ENCODE data around the gene MSH5. TPM values are rescaled to one million over a fixed set of nuclear protein-coding genes. Genes with fewer than 3 reads are reported as not detected.
A peak's percentile ranks its signal among the peaks of the same experiment; 100 is the strongest.

Gene MSH5
- total and polyA plus RNA-seq, 9 of the 15 experiments (the other 6 are each of a cell fraction or from before 2014, with no cell fraction given): 12.5 to 104 (median 46.6) TPM

DNA sequence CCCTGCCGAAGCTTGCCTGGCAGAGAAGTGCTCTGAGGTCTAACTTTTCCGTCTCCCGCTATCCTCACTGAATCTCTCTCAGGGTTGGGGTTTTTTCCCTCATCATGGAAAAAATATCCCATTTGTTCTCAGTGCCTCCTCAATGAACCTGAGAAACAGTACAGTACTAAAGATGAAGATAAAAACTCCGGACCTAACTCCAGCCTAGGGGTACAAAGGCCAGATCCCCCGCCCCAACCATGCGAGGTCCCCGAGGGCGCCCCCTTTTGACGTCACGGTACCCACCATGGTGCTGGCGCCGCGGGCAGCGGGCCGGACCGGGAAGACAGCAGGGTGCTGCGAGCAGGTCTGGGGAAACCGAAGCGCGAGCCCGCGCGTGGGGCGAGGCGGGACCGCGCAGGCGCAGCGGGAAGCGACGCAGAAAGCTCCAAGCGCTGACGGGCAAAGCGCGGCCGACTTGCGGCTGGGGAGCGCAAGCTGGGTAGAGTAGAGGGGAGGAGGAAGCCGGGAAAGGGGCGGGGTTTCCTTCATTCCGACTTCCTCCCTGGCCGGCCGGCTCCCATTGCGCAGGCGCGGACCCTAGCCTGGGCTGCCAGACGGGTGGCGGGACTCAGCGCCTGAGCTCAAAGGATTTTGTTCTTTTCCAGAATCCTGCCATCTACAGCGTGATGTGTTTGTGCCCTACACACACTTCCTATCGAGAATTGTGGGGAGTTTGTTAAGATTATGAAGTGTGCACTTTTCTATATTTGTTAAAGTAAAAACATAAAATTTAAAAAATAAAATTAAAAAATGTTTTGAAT is 66.9 kb downstream of the MSH5 start, which contains the start of gene LSM2 (continued):
- TF ChIP-seq, protein P1, sequence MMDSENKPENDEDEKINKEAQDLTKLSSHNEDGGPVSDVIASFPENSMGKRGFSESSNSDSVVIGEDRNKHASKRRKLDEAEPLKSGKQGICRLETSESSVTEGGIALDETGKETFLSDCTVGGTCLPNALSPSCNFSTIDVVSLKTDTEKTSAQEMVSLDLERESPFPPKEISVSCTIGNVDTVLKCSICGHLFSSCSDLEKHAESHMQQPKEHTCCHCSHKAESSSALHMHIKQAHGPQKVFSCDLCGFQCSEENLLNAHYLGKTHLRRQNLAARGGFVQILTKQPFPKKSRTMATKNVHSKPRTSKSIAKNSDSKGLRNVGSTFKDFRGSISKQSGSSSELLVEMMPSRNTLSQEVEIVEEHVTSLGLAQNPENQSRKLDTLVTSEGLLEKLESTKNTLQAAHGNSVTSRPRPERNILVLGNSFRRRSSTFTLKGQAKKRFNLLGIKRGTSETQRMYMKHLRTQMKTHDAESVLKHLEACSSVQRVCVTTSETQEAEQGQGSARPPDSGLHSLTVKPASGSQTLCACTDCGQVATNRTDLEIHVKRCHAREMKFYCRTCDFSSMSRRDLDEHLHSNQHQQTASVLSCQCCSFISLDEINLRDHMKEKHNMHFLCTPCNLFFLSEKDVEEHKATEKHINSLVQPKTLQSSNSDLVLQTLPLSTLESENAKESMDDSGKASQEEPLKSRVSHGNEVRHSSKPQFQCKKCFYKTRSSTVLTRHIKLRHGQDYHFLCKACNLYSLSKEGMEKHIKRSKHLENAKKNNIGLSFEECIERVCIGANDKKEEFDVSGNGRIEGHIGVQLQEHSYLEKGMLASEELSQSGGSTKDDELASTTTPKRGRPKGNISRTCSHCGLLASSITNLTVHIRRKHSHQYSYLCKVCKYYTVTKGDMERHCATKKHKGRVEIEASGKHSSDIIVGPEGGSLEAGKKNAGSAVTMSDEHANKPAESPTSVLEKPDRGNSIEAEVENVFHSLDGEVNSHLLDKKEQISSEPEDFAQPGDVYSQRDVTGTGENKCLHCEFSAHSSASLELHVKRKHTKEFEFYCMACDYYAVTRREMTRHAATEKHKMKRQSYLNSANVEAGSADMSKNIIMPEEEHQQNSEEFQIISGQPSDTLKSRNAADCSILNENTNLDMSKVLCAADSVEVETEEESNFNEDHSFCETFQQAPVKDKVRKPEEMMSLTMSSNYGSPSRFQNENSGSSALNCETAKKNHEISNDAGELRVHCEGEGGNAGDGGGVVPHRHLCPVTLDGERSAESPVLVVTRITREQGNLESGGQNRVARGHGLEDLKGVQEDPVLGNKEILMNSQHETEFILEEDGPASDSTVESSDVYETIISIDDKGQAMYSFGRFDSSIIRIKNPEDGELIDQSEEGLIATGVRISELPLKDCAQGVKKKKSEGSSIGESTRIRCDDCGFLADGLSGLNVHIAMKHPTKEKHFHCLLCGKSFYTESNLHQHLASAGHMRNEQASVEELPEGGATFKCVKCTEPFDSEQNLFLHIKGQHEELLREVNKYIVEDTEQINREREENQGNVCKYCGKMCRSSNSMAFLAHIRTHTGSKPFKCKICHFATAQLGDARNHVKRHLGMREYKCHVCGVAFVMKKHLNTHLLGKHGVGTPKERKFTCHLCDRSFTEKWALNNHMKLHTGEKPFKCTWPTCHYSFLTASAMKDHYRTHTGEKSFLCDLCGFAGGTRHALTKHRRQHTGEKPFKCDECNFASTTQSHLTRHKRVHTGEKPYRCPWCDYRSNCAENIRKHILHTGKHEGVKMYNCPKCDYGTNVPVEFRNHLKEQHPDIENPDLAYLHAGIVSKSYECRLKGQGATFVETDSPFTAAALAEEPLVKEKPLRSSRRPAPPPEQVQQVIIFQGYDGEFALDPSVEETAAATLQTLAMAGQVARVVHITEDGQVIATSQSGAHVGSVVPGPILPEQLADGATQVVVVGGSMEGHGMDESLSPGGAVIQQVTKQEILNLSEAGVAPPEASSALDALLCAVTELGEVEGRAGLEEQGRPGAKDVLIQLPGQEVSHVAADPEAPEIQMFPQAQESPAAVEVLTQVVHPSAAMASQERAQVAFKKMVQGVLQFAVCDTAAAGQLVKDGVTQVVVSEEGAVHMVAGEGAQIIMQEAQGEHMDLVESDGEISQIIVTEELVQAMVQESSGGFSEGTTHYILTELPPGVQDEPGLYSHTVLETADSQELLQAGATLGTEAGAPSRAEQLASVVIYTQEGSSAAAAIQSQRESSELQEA (IDR thresholded peaks at IDR 0.05; ENCODE audit: low read depth): no peak
- TF ChIP-seq, protein P2, sequence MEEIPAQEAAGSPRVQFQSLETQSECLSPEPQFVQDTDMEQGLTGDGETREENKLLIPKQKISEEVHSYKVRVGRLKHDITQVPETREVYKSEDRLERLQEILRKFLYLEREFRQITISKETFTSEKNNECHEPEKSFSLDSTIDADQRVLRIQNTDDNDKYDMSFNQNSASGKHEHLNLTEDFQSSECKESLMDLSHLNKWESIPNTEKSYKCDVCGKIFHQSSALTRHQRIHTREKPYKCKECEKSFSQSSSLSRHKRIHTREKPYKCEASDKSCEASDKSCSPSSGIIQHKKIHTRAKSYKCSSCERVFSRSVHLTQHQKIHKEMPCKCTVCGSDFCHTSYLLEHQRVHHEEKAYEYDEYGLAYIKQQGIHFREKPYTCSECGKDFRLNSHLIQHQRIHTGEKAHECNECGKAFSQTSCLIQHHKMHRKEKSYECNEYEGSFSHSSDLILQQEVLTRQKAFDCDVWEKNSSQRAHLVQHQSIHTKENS (CRISPR knock-in tag; IDR thresholded peaks at IDR 0.05): no peak
- TF ChIP-seq FOS (IDR thresholded peaks at IDR 0.05; ENCODE audit: extremely low read depth, insufficient read length): no peak
- no peak for TF ChIP-seq ZNF121 (CRISPR knock-in tag; conservative IDR thresholded peaks at IDR 0.05)
- peak; percentile 25; the same call in 1 of the 2 replicates for TF ChIP-seq CEBPG (CRISPR knock-in tag; IDR thresholded peaks at IDR 0.05)
- no peak for TF ChIP-seq CEBPG (tag; conservative IDR thresholded peaks at IDR 0.05 in 1 of 2, IDR thresholded peaks at IDR 0.05 in 1 of 2)
- TF ChIP-seq, protein P3, sequence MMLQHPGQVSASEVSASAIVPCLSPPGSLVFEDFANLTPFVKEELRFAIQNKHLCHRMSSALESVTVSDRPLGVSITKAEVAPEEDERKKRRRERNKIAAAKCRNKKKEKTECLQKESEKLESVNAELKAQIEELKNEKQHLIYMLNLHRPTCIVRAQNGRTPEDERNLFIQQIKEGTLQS (IDR thresholded peaks at IDR 0.05): no peak
- TF ChIP-seq, protein P3 (CRISPR knock-in tag; conservative IDR thresholded peaks at IDR 0.05): peak; percentile 92
- no peak for TF ChIP-seq ZZZ3 (IDR thresholded peaks at IDR 0.05)
- TF ChIP-seq TAF7 (tag; IDR thresholded peaks at IDR 0.05): peak; percentile 72
- peak; percentile 70; the same call in 1 of the 2 replicates for TF ChIP-seq HMG20A (CRISPR knock-in tag; conservative IDR thresholded peaks at IDR 0.05)
- peak; percentile 83; the same call in 1 of the 2 replicates for TF ChIP-seq PHB (CRISPR knock-in tag; IDR thresholded peaks at IDR 0.05)
- TF ChIP-seq NCOA1 (IDR thresholded peaks at IDR 0.05; ENCODE audit: low read depth): no peak; the same call in 1 of the 2 replicates
- TF ChIP-seq CSDE1 (IDR thresholded peaks at IDR 0.05): no peak
- no peak for TF ChIP-seq HOXB6 (CRISPR knock-in tag; IDR thresholded peaks at IDR 0.05; ENCODE audit: borderline replicate concordance)
- TF ChIP-seq KLF6 (CRISPR knock-in tag; IDR thresholded peaks at IDR 0.05; ENCODE audit: borderline replicate concordance): 0 out of 2 replicates have a peak, but pooled peaks have one; percentile 32
- TF ChIP-seq, protein P4, sequence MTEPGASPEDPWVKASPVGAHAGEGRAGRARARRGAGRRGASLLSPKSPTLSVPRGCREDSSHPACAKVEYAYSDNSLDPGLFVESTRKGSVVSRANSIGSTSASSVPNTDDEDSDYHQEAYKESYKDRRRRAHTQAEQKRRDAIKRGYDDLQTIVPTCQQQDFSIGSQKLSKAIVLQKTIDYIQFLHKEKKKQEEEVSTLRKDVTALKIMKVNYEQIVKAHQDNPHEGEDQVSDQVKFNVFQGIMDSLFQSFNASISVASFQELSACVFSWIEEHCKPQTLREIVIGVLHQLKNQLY (CRISPR knock-in tag; conservative IDR thresholded peaks at IDR 0.05): peak in 1 of 2 experiments; percentile 83; a peak in 1 of 4 replicates
